ENCODE results near the gene HMGCS2.

HMGCS2 gene

GRCh38 chr1:119783354-119784185 lies 14.9 kb upstream of the HMGCS2 start (continued):
- TF ChIP-seq ZNF521 (tag by site-specific recombination; IDR thresholded peaks at IDR 0.05), result 0 out of 2 replicates have a peak, but pooled peaks have one; percentile 38
- peak; percentile 29; the same call in 1 of the 2 replicates for TF ChIP-seq ZBTB48 (tag by site-specific recombination; IDR thresholded peaks at IDR 0.05)
- no peak for TF ChIP-seq PRDM2 (tag by site-specific recombination; IDR thresholded peaks at IDR 0.05; ENCODE audit: borderline replicate concordance)
- TF ChIP-seq ZNF37A (tag by site-specific recombination; IDR thresholded peaks at IDR 0.05), result no peak
- TF ChIP-seq ZNF433 (tag by site-specific recombination; IDR thresholded peaks at IDR 0.05; ENCODE audit: low read depth), result no peak
- TF ChIP-seq ZNF426 (tag by site-specific recombination; IDR thresholded peaks at IDR 0.05), result no peak
- 0 out of 2 replicates have a peak, but pooled peaks have one; percentile 7 for TF ChIP-seq PRDM10 (tag by site-specific recombination; IDR thresholded peaks at IDR 0.05)
- TF ChIP-seq ZNF768 (tag by site-specific recombination; IDR thresholded peaks at IDR 0.05), result no peak
- 0 out of 2 replicates have a peak, but pooled peaks have one; percentile 40 for TF ChIP-seq ZSCAN18 (tag by site-specific recombination; IDR thresholded peaks at IDR 0.05)
- no peak for TF ChIP-seq ZFHX2 (tag by site-specific recombination; conservative IDR thresholded peaks at IDR 0.05)
- no peak for TF ChIP-seq ZNF18 (tag by site-specific recombination; IDR thresholded peaks at IDR 0.05)
- TF ChIP-seq ZNF704 (tag by site-specific recombination; IDR thresholded peaks at IDR 0.05), result no peak
- TF ChIP-seq ZNF202 (tag by site-specific recombination; IDR thresholded peaks at IDR 0.05; ENCODE audit: borderline replicate concordance), result no peak
- 0 out of 2 replicates have a peak, but pooled peaks have one; percentile 13 for TF ChIP-seq SCRT2 (tag by site-specific recombination; IDR thresholded peaks at IDR 0.05)
- no peak for TF ChIP-seq ZSCAN30 (tag by site-specific recombination; IDR thresholded peaks at IDR 0.05)
- TF ChIP-seq ZNF416 (tag by site-specific recombination; IDR thresholded peaks at IDR 0.05), result no peak
- TF ChIP-seq PRDM4 (tag by site-specific recombination; IDR thresholded peaks at IDR 0.05), result no peak
- TF ChIP-seq ZNF596 (tag by site-specific recombination; IDR thresholded peaks at IDR 0.05), result no peak
- no peak for TF ChIP-seq ZNF488 (tag by site-specific recombination; IDR thresholded peaks at IDR 0.05)
- no peak for TF ChIP-seq KLF8 (tag by site-specific recombination; IDR thresholded peaks at IDR 0.05)
- TF ChIP-seq ZNF146 (tag by site-specific recombination; IDR thresholded peaks at IDR 0.05), result no peak
